Hair follicle dermal papilla cell (primary cell): ENCODE measurements around the gene RUFY2. TPM values are rescaled to one million over a fixed set of nuclear protein-coding genes. Genes with fewer than 3 reads are reported as not detected.

Experiments used
- total RNA-seq: library from RNA; depleted of rRNA; stranded (reverse); fragments of >200 nt; gene quantifications from 2 replicates; pipeline ENCODE4 v1.2.3, GENCODE V29; 2012

The RUFY2 gene, protein sequence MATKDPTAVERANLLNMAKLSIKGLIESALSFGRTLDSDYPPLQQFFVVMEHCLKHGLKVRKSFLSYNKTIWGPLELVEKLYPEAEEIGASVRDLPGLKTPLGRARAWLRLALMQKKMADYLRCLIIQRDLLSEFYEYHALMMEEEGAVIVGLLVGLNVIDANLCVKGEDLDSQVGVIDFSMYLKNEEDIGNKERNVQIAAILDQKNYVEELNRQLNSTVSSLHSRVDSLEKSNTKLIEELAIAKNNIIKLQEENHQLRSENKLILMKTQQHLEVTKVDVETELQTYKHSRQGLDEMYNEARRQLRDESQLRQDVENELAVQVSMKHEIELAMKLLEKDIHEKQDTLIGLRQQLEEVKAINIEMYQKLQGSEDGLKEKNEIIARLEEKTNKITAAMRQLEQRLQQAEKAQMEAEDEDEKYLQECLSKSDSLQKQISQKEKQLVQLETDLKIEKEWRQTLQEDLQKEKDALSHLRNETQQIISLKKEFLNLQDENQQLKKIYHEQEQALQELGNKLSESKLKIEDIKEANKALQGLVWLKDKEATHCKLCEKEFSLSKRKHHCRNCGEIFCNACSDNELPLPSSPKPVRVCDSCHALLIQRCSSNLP
- total RNA-seq: 32.5 and 34.9 TPM in 2 replicates

DNA sequence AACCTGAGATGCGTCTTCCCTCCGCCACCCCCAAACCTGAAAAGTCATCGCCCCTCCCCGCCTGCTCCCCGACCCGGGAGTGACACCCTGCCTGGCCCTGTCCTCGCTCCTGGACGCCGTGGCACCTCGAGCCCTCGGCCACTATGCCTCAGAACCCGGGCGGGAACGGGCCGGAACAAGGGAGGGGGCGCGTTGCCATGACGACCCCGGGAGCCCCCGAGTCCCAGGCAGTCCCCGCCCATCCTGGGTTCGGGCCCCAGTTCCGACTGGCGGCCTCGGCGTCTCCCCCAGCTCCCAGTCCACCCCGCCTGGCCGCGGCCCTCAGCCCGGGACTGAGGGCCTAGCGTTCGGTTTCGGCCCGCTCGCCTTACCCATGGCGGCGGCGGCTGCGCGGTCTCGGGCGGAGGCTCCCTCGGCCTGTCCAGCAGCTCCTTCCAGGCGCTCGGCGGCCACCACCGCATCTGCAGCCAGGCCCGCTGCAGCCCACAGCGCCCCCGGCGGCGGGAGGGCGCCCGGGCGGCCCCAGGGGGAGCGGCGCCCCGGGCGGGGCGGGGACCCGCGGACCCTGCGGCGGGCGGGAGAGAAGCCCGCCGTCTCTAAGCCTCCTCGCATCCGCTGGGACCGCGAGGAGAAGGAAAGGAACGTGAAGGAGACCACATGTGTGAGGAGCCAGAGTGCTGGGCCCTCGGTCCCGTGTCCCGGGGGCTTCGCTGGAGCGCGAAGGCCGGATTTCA, at the start of gene RUFY2:
Gene RUFY2, minus strand, starts transcription at position 463 of the 734 bp plus-strand sequence. Its CDS starts 88 bp downstream, at position 375.

DNA sequence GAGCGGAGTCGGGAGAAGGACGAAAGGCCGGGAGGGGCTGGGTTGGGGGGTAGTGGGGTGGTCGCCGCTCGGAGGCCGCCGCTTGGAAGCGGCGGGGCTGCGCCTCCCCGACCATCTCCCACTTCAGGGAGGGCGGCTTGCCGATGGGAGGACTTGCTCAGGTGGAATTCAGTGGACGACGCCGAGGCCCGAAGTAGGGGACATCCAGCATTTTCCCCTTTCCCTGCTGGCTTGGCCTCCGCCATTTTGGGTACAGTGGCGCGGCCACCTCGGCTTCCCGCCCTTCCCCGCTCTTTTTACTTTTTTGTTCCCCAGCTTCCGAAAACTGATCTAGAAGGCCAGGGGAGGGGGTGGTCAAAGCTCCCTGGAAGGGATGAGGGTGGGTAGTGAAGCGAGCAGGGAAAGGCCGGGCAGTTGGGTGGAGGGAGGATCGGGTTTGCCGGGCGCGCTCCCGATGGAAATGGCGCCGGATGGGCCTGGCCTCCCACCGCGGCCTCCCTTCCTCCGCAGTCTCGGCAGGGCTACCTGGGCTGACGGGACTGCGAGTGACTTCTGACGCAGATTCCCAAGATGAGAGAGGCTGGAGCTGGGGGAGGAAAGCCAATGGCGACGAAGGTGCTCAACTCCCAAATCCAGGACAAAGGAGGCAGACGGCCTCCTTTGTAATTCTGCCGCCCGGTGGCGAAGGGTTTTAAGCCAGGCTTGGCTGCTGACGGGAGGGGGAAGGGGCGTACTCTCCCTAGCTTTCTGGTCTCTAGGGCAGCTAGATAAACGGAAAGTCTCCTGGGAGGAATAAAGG, 74.6 kb downstream of the RUFY2 start, which contains the start of gene PBLD:
Gene PBLD, minus strand, starts transcription at position 670 of the 799 bp plus-strand sequence. CDS start 26,084 bp downstream, outside the sequence.

DNA sequence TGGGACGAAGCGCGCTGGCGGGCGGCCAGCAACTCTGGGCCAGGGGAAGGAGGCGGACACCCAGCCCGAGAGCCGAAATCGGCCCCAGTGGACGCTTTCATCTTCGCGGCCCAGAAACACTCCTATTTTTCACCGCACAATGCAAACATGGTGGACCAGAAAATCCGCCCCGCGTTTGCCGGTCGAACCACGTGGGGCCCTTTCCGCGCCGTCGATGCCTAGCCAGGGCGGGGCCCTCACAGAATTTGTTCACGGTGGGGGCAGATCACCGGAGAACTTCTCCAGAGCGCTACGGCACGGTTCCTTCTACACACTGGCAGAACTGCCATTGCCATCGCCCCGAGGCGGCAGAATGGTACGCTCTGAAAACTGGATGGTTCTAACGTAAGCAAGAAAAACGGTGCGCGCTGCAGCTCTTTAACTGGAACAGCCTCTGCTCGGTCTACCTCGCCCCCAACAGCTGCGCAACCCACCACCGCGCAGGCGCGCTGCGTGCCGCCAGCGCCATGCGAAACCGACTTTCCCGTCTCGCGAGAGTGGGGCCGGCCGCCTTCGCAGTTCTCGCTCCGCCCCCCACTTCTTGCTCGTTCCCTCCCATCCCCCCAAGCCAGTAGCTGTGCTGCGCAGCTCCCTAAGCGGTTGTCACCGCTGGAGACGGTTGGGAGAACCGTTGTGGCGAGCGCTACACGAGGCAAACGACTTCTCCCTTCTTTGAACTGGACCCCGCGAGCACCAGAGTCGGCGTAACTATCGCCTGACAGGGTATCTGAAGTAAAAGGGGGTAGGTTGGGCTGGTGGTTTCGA, 75.4 kb downstream of the RUFY2 start, which contains the start of gene HNRNPH3:
Gene HNRNPH3, plus strand, starts transcription at position 610 of the 804 bp plus-strand sequence. CDS start 5,158 bp downstream, outside the sequence.

Other genes with a start within 250 kb of the RUFY2 start
- gene ATOH7, start 175.2 kb downstream of the RUFY2 start, total RNA-seq: not detected in 2 replicates
- 12.1 and 12.5 TPM in 2 replicates for gene HNRNPH3, start 75.2 kb downstream of the RUFY2 start, total RNA-seq
- gene PBLD, start 74.3 kb downstream of the RUFY2 start, total RNA-seq: 8.6 and 9.9 TPM in 2 replicates
- 3.2 and 3.4 TPM in 2 replicates for gene DNA2, start 64.7 kb upstream of the RUFY2 start, total RNA-seq
- gene SLC25A16, start 120.2 kb upstream of the RUFY2 start, total RNA-seq: 18.8 and 51.7 TPM in 2 replicates
- gene TET1, start 153.1 kb upstream of the RUFY2 start, total RNA-seq: 9.2 and 14.3 TPM in 2 replicates